Neuron (in vitro differentiated cells): ENCODE measurements around the gene PDE1C.

Source experiments
- H2AFZ ChIP-seq: one replicate; pipeline ENCODE4 v1.6.1; 2013; ENCODE audit warnings: low read depth, mild to moderate bottlenecking, inconsistent platforms, low read length, moderate library complexity
- H3K27me3 ChIP-seq: one replicate; pipeline ENCODE4 v1.6.1; 2013; ENCODE audit warnings: low read length; ENCODE audit not compliant: insufficient read depth
- H3K36me3 ChIP-seq: one replicate; pipeline ENCODE4 v1.6.1; 2013; ENCODE audit warnings: low read length; ENCODE audit not compliant: insufficient read depth
- H3K4me1 ChIP-seq: one replicate; pipeline ENCODE4 v1.6.1; 2013; ENCODE audit warnings: low read length; ENCODE audit not compliant: insufficient read depth
- H3K4me3 ChIP-seq: 2 replicates; pipeline ENCODE4 v1.5.1; 2013; ENCODE audit warnings: mild to moderate bottlenecking, low read length, moderate library complexity
- H3K9me3 ChIP-seq: one replicate; pipeline ENCODE4 v1.6.1; 2013; ENCODE audit warnings: low read length

Gene PDE1C

DNA sequence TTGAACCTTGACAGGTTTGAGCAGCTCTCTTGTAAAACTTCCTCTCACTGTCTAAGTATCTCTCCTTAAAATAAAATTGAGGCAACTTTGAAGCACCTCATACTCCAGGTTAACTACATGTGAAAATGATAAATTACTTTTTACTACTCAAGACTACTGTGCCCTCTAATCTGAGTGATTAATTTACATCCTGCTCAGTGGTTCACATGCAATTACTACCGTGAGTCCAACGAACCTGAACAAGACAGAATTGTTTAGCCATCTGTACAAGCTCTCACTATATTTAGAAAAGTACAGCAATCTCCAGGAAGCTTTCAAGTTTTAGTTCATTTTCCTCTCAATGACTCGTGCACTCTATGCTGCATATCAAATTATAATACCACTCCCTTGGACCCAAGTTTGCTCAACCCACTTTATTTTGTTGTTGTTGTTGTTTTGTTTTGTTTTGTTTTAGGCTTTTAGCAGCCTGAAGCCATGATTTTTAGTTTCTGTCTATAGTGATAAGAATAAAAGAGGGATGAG, 21.2 kb downstream of the PDE1C start:
- no peaks in the 10 kb centered on the region for H3K36me3 ChIP-seq
- H3K4me1 ChIP-seq = no peaks in the 10 kb centered on the region
- no peaks in the 10 kb centered on the region for H3K9me3 ChIP-seq
- no peaks in the 10 kb centered on the region for H3K27me3 ChIP-seq
- no peak overlapping the region for H2AFZ ChIP-seq
- H3K4me3 ChIP-seq = no peak overlapping the region

- Histone ChIP-seq H3K36me3 (no peaks in the 10 kb centered on the region), H3K27me3 (no peaks in the 10 kb centered on the region), H3K4me3 (no peak overlapping the region), H3K4me1 (no peaks in the 10 kb centered on the region), H3K9me3 (no peaks in the 10 kb centered on the region), H2AFZ (no peak overlapping the region)
Measured at GRCh38 chr7:32047801-32048200, 22.4 kb downstream of the PDE1C start.

- no peaks in the 10 kb centered on the region for H3K27me3 ChIP-seq
- no peak overlapping the region for H2AFZ ChIP-seq
- no peaks in the 10 kb centered on the region for H3K36me3 ChIP-seq
- no peaks in the 10 kb centered on the region for H3K4me1 ChIP-seq
- no peak overlapping the region for H3K4me3 ChIP-seq
- no peaks in the 10 kb centered on the region for H3K9me3 ChIP-seq
Measured at GRCh38 chr7:32047075-32047474, 23.1 kb downstream of the PDE1C start.

GRCh38 chr7:32045228-32045627, 25.0 kb downstream of the PDE1C start:
- Histone ChIP-seq H3K4me3 (no peak overlapping the region), H3K9me3 (no peaks in the 10 kb centered on the region), H3K27me3 (no peaks in the 10 kb centered on the region), H3K36me3 (no peaks in the 10 kb centered on the region), H3K4me1 (no peaks in the 10 kb centered on the region), H2AFZ (no peak overlapping the region)

- no peak overlapping the region for H3K4me3 ChIP-seq
- no peaks in the 10 kb centered on the region for H3K36me3 ChIP-seq
- no peaks in the 10 kb centered on the region for H3K9me3 ChIP-seq
- no peaks in the 10 kb centered on the region for H3K27me3 ChIP-seq
- no peaks in the 10 kb centered on the region for H3K4me1 ChIP-seq
- no peak overlapping the region for H2AFZ ChIP-seq
Measured at GRCh38 chr7:32044739-32045138, 25.5 kb downstream of the PDE1C start.

- Histone ChIP-seq H3K36me3 (no peaks in the 10 kb centered on the region), H3K9me3 (no peaks in the 10 kb centered on the region), H3K27me3 (no peaks in the 10 kb centered on the region), H3K4me1 (no peaks in the 10 kb centered on the region), H3K4me3 (no peak overlapping the region), H2AFZ (no peak overlapping the region)
Measured at GRCh38 chr7:32043688-32044087, 26.5 kb downstream of the PDE1C start.

DNA sequence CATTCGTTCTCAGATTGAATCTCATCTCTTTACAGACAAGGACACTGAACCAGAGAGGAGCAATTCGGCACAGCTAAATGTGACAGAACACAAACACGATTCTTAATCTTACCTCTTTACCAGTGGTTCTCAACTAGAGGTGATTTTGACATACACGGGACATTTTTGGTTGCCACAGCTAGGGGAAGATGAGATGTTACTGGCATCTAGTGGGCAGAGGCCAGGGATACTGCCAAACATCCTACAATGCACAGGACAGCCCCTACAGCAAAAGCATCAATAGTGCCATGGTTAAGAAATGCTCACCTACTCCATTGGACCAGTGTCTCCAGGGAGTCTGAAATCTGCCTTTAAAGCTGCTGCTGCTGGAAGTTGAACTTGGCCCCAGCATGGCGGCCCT, 27.3 kb downstream of the PDE1C start:
- no peaks in the 10 kb centered on the region for H3K36me3 ChIP-seq
- H3K4me3 ChIP-seq = no peak overlapping the region
- H3K9me3 ChIP-seq = no peaks in the 10 kb centered on the region
- no peaks in the 10 kb centered on the region for H3K27me3 ChIP-seq
- H2AFZ ChIP-seq = no peak overlapping the region
- no peaks in the 10 kb centered on the region for H3K4me1 ChIP-seq

DNA sequence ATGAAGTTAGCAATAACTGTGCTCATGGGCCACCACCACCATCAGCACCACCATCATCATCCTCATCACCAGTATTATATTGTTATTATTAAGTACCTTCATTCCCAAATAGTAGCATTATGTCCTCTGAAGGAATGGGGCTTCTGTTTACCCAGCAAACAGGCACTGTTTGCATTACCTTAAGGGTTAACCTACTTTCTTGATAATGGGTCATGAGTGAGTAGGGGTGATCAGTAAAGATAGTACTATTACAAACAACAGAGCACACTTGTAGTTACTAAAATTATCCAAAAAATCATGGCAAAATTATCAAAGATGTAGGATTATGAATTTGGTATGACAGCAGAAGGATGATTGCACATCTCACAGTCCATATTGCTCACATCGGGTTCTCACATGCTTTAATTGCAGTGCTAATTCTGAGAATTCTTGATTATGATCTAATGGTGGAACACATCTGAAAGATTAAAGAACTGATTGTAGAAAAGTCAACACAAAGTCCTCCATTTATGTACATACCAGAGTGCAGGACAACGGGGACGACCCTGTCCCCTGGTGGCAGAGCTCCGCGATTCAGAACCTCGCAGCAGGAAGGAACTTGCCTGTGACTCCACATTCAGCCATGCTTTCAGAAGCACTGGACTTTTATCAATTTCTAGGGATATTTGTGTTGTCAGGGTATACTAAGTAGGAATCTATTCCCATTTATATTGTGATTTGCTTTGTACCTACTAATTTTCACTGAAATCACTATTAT, 31.0 kb downstream of the PDE1C start:
- Histone ChIP-seq H3K4me1 (no peaks in the 10 kb centered on the region), H2AFZ (no peak overlapping the region), H3K36me3 (no peaks in the 10 kb centered on the region), H3K9me3 (no peaks in the 10 kb centered on the region), H3K4me3 (no peak overlapping the region), H3K27me3 (no peaks in the 10 kb centered on the region)

GRCh38 chr7:32037650-32038198, 32.5 kb downstream of the PDE1C start:
- Histone ChIP-seq H3K36me3 (no peaks in the 10 kb centered on the region), H3K27me3 (no peaks in the 10 kb centered on the region), H3K9me3 (no peaks in the 10 kb centered on the region), H3K4me1 (no peaks in the 10 kb centered on the region), H2AFZ (no peak overlapping the region), H3K4me3 (no peak overlapping the region)

DNA sequence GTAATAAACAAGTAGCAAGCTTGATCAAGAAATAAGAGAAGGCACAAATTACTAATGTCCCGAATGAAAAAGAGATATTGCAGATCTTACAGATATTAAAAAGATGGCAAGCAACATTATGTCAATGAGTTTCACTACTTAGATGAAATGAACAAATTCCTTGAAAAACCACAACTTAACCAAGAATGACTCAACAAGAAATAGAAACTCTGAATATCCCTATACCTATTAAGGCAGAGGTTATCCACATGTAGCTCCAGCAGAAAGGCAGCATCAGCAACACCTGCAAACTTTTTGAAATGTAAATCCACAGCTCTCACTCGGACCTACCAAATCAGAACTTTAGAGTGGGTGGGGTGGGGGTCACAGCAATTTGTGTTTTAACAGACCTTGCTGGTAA, 33.6 kb downstream of the PDE1C start:
- H3K36me3 ChIP-seq = no peaks in the 10 kb centered on the region
- no peaks in the 10 kb centered on the region for H3K27me3 ChIP-seq
- H2AFZ ChIP-seq = no peak overlapping the region
- H3K9me3 ChIP-seq = no peaks in the 10 kb centered on the region
- H3K4me1 ChIP-seq = no peaks in the 10 kb centered on the region
- H3K4me3 ChIP-seq = no peak overlapping the region

- Histone ChIP-seq H3K4me3 (no peak overlapping the region), H2AFZ (no peak overlapping the region), H3K36me3 (no peaks in the 10 kb centered on the region), H3K4me1 (peaks cover 4% of the 10 kb centered on the region), H3K27me3 (no peaks in the 10 kb centered on the region), H3K9me3 (no peaks in the 10 kb centered on the region)
Measured at GRCh38 chr7:32034052-32034451, 36.2 kb downstream of the PDE1C start.

GRCh38 chr7:32033006-32033405, 37.2 kb downstream of the PDE1C start:
- no peaks in the 10 kb centered on the region for H3K9me3 ChIP-seq
- no peaks in the 10 kb centered on the region for H3K36me3 ChIP-seq
- peaks cover 4% of the 10 kb centered on the region for H3K4me1 ChIP-seq
- no peak overlapping the region for H3K4me3 ChIP-seq
- H2AFZ ChIP-seq = no peak overlapping the region
- H3K27me3 ChIP-seq = no peaks in the 10 kb centered on the region

GRCh38 chr7:32032211-32032610, 38.0 kb downstream of the PDE1C start:
- Histone ChIP-seq H2AFZ (no peak overlapping the region), H3K27me3 (no peaks in the 10 kb centered on the region), H3K4me3 (no peak overlapping the region), H3K4me1 (peaks cover 4% of the 10 kb centered on the region), H3K9me3 (no peaks in the 10 kb centered on the region), H3K36me3 (no peaks in the 10 kb centered on the region)
